Superior temporal gyrus (tissue), 1 donor: ENCODE measurements around the gene MTERF2.

Source experiments
- DNase-seq: peaks from one replicate; pipeline ENCODE4 v3.0.0-alpha.2; 2016; ENCODE audit errors: extremely low spot score

The MTERF2 gene

DNA sequence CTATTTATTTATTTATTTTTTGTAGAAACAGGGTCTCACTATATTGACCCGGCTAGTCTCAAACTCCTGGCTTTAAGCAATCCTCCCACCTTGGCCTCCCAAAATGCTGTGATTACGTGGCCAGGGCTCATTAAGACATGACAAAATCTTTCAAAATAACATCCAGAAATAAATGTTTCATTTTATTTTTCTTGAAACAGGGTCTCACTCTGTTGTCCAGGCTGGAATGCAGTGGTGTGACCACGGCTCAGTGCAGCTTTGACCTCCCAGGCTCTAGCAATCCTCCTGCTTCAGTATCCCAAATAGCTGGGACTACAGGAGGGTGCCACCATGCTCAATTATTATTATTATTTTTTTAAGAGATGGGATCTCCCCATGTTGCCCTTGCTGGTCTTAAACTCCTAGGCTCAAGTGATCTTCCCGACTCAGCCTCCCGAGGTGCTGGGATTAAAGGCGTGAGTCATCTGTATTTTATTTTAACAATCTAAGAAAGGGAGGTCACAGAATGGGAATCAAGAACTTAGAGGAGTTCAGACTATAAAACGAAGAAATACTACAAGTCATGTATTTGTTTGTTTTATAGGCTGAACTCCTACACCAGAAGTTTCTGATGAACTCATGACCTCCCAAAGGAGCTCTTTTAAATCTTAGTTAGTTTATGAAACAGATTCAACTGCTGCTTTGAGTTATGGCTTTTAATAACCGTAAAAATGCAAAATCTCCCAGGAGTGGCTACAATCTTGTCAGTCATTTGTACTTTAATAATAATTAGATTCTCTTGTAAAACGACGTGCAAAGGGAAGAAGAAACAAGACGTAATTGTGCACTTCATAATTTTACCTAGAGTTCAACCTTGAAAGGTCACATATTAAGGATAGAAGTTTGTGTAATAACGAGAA is 33.3 kb downstream of the MTERF2 start:
- no peak for DNase-seq

DNA sequence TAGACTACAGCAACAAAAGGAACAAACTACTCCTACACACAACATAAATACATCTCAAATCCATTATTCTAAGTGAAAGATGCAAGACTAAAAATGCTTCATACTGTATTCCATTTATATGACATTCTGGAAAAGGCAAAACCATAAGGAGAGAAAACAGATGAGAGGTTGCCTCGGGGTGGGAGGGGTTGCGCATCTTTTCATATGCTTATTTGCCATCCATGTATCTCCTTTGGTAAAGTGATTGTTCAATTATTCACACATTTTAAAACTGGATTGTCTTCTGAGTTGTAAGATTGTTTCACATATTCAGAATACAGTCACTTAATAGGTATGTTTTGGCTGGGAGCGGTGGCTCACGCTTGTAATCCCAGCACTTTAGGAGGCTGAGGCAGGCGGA is 36.4 kb downstream of the MTERF2 start:
- no peak for DNase-seq

DNA sequence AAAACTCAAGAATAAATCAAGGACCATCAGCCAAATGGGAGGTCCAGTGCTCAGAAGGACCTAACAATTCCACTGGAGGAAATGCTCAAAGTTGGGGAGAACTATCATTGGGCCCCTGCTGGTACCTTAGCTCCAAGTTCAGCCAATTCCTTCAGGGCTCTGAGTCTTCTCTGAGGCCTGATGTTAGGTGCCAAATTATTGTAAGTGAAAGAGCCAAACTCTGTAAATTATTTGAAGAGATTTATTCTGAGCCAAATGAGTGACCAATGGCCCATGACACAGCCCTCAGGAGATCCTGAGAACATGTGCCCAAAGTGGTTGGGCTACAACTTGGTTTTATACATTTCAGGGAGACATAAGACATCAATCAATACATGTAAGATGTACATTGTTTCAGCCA is 39.5 kb downstream of the MTERF2 start:
- DNase-seq, result no peak

DNA sequence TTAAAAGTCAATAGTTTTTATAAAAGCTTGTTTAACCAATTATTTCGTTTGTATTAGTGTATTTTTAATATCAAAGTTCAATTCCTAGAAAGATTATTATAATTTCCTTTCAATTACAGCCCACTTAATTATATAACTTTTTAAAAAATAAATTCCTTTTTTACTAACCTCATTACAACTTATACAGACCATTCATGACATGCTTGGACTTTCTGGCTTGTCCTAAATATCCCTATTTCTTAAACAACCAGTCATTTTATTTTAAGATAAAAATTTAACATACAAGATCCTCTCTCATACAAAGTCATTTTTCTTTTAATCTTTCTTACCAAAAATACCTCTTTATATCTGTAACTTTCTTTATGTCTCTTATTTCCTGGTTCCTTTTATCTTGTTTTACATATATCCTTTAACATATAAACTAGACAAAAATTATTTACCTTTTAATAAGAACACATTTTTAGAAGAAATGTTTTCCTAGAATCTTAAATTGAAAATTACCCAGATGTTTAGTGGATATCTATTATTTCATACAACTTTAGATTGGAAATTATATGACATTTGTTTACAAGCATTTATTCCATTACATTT is 41.6 kb downstream of the MTERF2 start:
- DNase-seq, result no peak

DNA sequence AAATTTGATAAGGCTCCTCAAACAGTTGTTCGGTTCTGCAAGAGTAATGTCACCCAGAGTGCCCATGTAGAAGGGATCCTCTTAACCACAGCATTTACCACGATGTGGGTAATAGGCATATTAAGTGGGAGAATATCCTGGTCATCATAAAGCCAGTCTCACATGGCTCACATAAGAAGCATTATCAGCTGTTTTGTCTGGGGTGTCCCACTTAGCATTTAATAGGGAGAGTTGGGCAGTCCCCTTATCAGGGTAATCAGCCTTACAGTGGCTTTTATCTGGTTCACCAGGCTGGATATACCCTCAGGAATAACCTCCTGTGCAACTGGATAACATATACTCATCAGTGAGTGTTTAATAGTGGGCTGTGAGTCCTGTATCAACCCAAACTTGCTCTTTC is 44.2 kb downstream of the MTERF2 start:
- DNase-seq, result no peak

DNA sequence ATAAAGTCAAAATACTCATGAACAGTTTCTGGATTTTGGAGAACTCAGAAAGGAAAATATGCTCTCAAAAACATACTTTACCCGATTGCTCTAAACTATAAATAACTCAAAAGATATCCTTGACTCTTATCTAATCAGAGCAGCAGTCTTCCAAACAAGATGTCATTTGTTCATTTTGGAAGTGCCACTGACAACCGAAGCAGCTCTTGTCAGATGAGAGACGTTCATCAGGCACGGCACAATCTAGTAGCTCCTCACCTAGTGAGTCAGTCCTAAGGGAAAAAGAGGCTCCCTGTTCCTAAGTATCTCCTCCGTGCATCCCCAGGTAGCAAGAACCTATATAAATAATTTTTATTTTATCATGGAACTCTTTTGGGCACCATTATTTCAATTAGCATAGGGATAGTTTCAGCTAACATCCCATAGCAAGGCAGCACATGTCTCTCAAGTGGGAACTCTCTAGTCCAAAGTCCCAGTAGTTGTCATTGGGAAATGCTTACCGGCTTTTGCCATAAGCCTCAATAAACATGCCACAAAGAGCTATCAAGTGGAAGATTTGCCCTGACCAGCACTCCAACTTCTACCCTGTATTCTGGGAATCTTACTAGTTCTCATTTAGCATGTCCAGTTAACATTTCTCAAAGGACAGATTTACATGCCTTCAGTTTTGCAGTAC is 45.3 kb downstream of the MTERF2 start:
- DNase-seq, result no peak

DNA sequence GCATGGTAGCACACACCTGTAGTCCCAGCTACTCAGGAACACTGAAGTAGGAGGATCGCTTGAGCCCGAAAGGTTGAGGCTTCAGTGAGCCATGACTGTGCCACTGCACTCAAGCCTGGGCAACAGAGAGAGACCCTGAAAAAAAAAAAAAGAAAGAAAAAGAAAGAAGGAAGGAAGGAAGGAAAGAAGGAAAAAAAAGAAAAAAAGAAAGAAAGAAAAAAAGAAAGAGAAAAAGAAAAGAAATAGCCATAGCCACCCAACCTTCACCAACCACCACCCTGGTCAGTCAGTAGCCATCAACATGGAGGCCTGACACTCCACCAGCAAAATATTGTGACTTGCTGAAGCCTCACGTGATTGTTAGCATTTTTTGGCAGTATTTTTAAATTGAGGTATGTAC is 52.7 kb downstream of the MTERF2 start:
- no peak for DNase-seq
